GM19035 (cell line): ENCODE results near the gene S100A7.
"Not testable (repeated sequence)": the region's sequence is repeated elsewhere in the genome, so short reads cannot be mapped to it uniquely, and the experiment has no call there.

Source experiments
- ATAC-seq: cut with Tn5 transposase; IDR thresholded peaks from one replicate; pipeline ENCODE4 v1.9.1; 2021; ENCODE audit not compliant: unreplicated experiment

Gene S100A7

GRCh38 chr1:153476491-153477093 is 16.1 kb upstream of the S100A7 start:
- no peak for ATAC-seq

- ATAC-seq: no peak
Measured at GRCh38 chr1:153475282-153475681, 14.8 kb upstream of the S100A7 start.

GRCh38 chr1:153474347-153474746 is 13.9 kb upstream of the S100A7 start:
- no peak for ATAC-seq

- ATAC-seq: no peak
Measured at GRCh38 chr1:153470707-153471106, 10.3 kb upstream of the S100A7 start.

GRCh38 chr1:153466908-153467307 is 6.5 kb upstream of the S100A7 start:
- no peak for ATAC-seq

GRCh38 chr1:153465811-153466636 is 5.6 kb upstream of the S100A7 start:
- ATAC-seq: no peak

GRCh38 chr1:153462741-153463140 is 2.3 kb upstream of the S100A7 start:
- not testable (repeated sequence) for ATAC-seq

- ATAC-seq: no peak
Measured at GRCh38 chr1:153459655-153460054, 796 bp downstream of the S100A7 start.

GRCh38 chr1:153456396-153456795 is 4.1 kb downstream of the S100A7 start:
- ATAC-seq: no peak

GRCh38 chr1:153448851-153449250 is 11.6 kb downstream of the S100A7 start:
- ATAC-seq: not testable (repeated sequence)

GRCh38 chr1:153447498-153448170 is 12.8 kb downstream of the S100A7 start:
- ATAC-seq: no peak

- ATAC-seq: no peak
Measured at GRCh38 chr1:153444078-153444477, 16.4 kb downstream of the S100A7 start.

GRCh38 chr1:153443486-153443885 is 17.0 kb downstream of the S100A7 start:
- no peak for ATAC-seq

- no peak for ATAC-seq
Measured at GRCh38 chr1:153441238-153441755, 19.2 kb downstream of the S100A7 start.

- ATAC-seq: no peak
Measured at GRCh38 chr1:153439273-153439672, 21.2 kb downstream of the S100A7 start.

GRCh38 chr1:153438599-153438998 is 21.9 kb downstream of the S100A7 start:
- no peak for ATAC-seq

- no peak for ATAC-seq
Measured at GRCh38 chr1:153437236-153437635, 23.2 kb downstream of the S100A7 start.

GRCh38 chr1:153434746-153435455 is 25.6 kb downstream of the S100A7 start:
- ATAC-seq: no peak

GRCh38 chr1:153432874-153433681 is 27.4 kb downstream of the S100A7 start:
- no peak for ATAC-seq

- no peak for ATAC-seq
Measured at GRCh38 chr1:153431928-153432327, 28.5 kb downstream of the S100A7 start.
